GM19239 (cell line): ENCODE measurements around the gene DBT.
A peak's percentile ranks its signal among the peaks of the same experiment; 100 is the strongest.
"Not testable (repeated sequence)": the region's sequence is repeated elsewhere in the genome, so short reads cannot be mapped to it uniquely, and the experiment has no call there.

Experiments
- DNase-seq: peaks from one replicate; pipeline ENCODE4 v3.0.0; 2011; ENCODE audit warnings: low spot score; ENCODE audit not compliant: insufficient read length
- FAIRE-seq: peaks from 2 replicates; lab custom pipeline; 2011; peaks lifted over from hg19 to GRCh38; lab: Jason Lieb, UNC

The DBT gene

GRCh38 chr1:100249537-100250257 is at the start of gene DBT:
TSS of gene DBT (minus strand) at chr1:100249834. CDS start at chr1:100249820, 14 bp downstream.
- DNase-seq (peak; percentile 92), FAIRE-seq (peak; percentile 100)

- FAIRE-seq (no peak), DNase-seq (no peak)
Measured at GRCh38 chr1:100298512-100298911, 48.9 kb upstream of the DBT start.

DNA sequence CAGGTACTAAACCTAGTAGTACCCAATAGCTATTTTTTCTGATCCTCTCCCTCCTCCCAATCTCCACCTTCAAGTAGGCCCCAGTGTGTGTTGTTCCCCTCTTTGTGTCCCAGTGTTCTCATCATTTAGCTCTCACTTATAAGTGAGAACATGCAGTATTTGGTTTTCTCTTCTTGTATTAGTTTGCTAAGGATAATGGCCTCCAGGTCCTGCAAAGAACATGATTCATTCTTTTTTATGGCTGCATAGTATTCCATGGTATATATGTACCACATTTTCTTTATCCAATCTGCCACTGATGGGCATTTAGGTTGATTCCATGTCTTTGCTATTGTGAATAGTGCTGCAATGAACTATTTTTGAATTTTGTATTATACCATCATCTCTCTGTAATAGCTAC is 47.4 kb upstream of the DBT start:
- not testable (repeated sequence) for FAIRE-seq, DNase-seq

DNA sequence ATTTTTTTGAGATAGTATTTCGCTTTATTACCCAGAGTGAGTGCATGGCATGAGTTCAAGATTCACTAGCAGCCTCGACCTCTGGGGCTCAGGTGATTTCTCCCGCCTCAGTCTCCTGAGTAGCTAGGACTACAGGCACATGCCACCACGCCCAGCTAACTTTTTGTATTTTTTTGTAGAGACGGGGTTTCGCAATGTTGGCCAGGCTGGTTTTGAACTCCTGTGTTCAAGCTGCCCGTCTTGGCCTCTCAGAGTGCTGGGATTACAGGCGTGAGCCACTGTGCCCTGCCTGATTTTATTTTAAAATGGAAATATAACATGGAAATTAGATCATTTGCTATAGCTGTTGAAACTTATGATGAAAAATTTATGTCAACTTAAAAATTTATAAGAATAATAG is 46.5 kb upstream of the DBT start:
- DNase-seq (no peak), FAIRE-seq (no peak)

DNA sequence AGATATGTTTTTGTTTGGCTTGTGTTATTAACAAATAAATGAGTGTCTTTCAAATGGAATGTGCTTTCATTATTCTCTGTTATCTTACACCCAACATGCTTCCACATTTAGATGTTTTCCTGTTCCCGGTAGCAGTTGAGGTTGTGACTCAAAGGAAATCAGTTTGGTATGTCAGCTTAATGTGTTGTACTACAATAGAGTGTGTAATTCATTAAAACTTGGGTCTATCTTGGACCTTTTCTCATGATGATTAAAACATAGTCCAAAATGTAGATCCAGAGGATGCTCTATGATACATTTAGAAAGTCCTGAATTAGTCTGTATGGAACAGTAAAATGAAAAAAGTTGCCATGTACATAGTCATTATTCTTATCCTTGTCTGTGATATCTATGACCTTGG is 43.1 kb upstream of the DBT start:
- FAIRE-seq = no peak
- DNase-seq = no peak

DNA sequence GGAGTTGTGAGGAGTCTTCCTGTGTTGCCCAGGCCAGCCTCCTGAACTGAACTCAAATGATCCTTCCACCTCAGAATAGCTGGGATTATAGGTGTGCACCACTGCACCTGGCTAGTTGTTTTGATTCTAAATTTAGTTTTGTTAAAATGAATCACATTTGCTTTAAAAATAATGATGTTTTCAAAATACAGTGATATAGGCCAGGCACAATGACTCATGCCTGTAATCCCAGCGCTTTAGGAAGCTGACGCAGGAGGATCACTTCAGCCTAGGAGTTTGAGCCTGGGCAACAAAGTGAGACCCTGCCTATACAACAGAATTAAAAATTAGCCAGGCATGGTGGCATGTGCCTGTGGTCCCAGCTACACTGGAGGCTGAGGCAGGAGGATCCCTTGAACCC is 40.7 kb upstream of the DBT start:
- FAIRE-seq = no peak

GRCh38 chr1:100287162-100287561 is 37.5 kb upstream of the DBT start:
- DNase-seq = no peak
- no peak for FAIRE-seq

More for the DNA sequence above, 40.7 kb upstream of the DBT start:
- no peak for DNase-seq

GRCh38 chr1:100284591-100284990 is 35.0 kb upstream of the DBT start:
- DNase-seq = no peak
- no peak for FAIRE-seq

GRCh38 chr1:100279954-100280682 is 30.5 kb upstream of the DBT start:
- no peak for DNase-seq
- no peak for FAIRE-seq

- no peak for FAIRE-seq
- no peak for DNase-seq
Measured at GRCh38 chr1:100279358-100279923, 29.8 kb upstream of the DBT start.

DNA sequence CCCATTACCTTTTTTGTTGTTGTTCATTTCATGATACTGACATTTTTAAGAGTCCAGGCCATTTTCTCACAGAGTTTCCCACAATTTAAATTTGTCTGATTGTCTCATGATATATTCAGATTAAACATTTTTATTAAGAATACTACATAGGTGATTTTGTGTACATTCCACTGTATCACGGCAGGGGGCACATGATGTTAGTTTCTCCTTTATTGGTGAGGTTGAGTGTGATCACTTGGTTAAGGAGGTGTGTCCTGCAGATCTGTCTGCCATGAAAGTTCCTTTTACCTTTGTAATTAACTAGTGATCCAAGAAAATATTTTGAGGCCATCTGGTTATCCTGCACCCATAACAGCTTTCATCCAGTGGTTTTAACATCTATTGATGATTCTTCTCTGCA is 28.2 kb upstream of the DBT start:
- FAIRE-seq = no peak
- DNase-seq = no peak

DNA sequence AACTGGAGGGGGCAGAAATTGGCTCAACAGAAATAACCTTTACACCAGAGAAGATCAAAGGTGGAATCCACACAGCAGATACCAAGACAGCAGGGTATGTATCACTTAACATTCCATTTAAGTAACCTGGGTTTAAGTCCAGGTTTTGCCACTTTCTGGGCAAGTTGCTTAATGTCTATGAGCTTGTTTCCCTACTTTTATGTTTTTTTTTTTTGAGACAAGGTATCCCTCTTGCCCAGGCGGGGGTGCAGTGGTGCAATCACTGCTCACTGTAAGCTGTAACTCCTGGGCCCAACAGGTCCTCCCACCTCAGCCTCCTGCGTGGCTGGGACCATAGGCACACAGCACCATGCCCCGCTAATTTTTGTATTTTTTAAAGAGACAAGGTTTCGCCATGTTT is 18.6 kb upstream of the DBT start:
- DNase-seq (no peak), FAIRE-seq (no peak)

DNA sequence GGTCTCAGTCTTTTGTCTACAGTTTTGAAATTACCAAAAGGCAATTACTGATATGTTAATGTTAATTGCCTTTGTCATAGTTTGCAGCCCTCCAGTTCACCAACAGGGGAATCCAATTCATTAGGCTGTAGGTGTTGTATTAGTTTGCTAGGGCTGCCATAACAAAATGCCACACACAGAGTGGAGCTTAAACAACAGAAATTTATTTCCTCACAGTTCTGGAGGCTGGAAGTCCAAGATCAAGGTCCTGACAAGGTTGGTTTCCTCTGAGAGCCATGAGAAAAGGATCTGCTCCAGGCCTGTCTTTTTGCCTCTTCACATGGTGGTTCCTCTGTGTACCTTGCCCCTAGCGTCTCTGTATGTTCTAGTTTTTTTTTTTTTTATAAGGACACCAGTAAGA is 17.6 kb upstream of the DBT start:
- no peak for DNase-seq

GRCh38 chr1:100266741-100267140 is 17.1 kb upstream of the DBT start:
- no peak for FAIRE-seq
- no peak for DNase-seq

More for the DNA sequence above, 17.6 kb upstream of the DBT start:
- no peak for FAIRE-seq

DNA sequence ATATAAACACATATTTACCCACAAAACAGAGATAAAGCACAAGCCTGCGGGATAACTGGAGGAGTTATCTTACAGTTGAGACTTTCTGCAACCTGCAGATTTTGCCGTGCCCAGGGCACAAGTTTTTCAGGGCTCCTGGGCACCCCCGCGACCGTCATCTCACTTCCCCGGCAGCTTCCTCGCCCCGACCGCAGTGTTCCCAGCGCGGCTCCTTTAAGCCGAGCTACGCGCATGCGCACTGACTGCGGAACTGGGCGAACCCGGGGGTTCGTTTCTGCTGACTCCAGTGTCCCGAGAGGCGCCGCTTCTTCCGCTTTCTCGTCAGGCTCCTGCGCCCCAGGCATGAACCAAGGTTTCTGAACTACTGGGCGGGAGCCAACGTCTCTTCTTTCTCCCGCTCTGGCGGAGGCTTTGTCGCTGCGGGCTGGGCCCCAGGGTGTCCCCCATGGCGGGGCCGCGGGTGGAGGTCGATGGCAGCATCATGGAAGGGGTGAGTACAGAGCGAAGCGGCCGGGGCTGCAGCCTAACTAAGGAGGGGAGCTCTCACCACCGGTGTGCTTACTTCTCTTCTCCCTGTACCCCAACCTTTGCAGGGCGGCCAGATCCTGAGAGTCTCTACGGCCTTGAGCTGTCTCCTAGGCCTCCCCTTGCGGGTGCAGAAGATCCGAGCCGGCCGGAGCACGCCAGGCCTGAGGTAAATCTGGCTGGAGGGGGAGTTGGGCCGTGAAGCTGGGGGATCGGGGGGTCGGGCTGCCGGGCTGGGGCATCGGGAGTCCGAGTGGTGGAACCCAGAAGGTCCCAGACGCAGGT is 16.5 kb upstream of the DBT start, which contains the start of gene RTCA:
Gene RTCA, plus strand, starts transcription at position 286 of the 810 bp plus-strand sequence. Its CDS starts 160 bp downstream, at position 446.
- peak; percentile 98 for FAIRE-seq
- peak; percentile 83 for DNase-seq

- FAIRE-seq = no peak
- no peak for DNase-seq
Measured at GRCh38 chr1:100265562-100265930, 15.9 kb upstream of the DBT start.

DNA sequence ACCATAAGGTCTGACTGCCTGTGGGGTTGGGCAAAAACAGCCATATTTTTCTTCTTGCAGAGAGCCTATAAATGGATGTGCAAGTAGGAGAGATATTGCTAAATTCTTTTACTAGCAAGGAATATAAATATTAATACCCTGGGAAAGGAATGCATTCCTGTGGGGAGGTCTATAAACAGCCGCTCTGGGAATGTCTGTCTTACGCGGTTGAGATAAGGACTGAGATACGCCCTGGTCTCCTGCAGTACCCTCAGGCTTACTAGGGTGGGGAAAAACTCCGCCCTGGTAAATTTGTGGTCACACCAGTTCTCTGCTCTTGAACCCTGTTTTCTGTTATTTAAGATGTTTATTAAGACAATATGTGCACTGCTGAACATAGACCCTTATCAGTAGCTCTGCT is 14.4 kb upstream of the DBT start:
- FAIRE-seq, DNase-seq: not testable (repeated sequence)

DNA sequence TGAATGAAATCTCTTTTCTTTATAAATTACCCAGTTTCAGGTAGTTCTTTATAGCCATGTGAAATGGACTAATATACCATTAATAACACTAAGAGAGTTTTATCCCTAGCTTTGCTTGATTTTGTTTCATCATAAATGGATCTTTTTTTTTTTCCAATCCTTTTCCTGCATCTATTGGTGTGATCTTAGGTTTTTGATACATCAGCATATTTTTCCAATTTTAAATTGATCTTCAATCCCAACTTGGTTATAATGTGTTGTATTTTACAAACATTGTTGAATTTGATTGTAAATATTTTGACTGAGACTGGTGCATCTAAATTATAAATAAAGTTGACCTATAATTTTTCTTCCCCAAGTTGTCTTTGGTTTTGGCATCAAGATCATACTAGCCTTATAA is 12.1 kb upstream of the DBT start:
- no peak for FAIRE-seq
- no peak for DNase-seq

DNA sequence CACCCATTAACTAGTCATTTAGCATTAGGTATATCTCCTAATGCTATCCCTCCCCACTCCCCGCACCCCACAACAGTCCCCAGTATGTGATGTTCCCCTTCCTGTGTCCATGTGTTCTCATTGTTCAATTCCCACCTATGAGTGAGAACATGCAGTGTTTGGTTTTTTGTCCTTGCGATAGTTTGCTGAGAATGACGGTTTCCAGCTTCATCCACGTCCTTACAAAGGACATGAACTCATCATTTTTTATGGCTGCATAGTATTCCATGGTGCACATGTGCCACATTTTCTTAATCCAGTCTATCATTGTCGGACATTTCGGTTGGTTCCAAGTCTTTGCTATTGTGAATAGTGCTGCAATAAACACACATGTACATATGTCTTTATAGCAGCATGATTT is 8.8 kb upstream of the DBT start:
- not testable (repeated sequence) for FAIRE-seq, DNase-seq

DNA sequence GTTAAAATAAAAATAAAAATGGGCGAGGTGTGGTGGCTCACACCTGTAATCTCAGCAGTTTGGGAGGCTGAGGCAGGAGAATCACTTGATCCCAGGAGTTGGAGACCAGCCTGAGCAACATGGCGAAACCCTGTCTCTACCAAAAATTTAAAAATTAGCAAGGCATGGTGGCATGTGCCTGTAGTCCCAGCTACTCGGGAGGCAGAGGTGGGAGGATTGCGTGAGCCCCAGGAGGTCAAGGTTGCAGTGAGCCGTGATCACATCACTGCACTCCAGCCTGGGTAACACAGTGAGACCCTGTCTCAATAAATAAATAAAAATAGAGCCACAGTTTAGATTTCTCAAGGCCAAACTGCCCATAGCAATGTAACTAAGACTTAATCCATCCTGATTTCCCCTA is 6.6 kb upstream of the DBT start:
- FAIRE-seq, DNase-seq: not testable (repeated sequence)
